ENCODE data around the gene CLDN3.

DNA sequence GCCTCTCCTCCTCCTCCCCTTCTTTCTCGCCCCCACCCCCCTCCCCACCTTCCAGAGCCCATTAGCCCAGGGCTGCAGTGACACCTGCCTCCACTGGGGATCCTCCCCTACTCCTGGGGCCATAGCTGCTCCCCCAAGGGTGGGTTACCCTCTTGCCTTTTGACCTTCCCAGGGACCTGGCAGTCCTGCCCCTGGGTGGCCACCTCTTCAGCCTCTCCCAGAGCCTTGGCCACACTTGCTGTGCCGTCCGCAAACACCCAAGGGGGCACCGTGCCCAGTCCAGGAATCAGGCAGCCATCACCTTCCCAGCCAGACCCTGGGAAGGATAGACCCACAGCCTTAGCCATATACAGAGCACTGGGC, 40.9 kb upstream of the CLDN3 start:
- TF ChIP-seq EP300 (IDR thresholded peaks at IDR 0.05) (no peak), POLR2A (IDR thresholded peaks at IDR 0.05) (no peak), POLR2AphosphoS5 (IDR thresholded peaks at IDR 0.05) (no peak)
- TF ChIP-seq, protein P1, sequence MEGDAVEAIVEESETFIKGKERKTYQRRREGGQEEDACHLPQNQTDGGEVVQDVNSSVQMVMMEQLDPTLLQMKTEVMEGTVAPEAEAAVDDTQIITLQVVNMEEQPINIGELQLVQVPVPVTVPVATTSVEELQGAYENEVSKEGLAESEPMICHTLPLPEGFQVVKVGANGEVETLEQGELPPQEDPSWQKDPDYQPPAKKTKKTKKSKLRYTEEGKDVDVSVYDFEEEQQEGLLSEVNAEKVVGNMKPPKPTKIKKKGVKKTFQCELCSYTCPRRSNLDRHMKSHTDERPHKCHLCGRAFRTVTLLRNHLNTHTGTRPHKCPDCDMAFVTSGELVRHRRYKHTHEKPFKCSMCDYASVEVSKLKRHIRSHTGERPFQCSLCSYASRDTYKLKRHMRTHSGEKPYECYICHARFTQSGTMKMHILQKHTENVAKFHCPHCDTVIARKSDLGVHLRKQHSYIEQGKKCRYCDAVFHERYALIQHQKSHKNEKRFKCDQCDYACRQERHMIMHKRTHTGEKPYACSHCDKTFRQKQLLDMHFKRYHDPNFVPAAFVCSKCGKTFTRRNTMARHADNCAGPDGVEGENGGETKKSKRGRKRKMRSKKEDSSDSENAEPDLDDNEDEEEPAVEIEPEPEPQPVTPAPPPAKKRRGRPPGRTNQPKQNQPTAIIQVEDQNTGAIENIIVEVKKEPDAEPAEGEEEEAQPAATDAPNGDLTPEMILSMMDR (IDR thresholded peaks at IDR 0.05): no peak

Data from sigmoid colon (tissue), 4 donors.